HG02798 (cell line): ENCODE results near the gene KRTAP5-7.

Experiments
- ATAC-seq: cut with Tn5 transposase; IDR thresholded peaks from one replicate; pipeline ENCODE4 v1.9.1; 2021; ENCODE audit warnings: mild to moderate bottlenecking; ENCODE audit not compliant: unreplicated experiment, poor library complexity

The KRTAP5-7 gene

DNA sequence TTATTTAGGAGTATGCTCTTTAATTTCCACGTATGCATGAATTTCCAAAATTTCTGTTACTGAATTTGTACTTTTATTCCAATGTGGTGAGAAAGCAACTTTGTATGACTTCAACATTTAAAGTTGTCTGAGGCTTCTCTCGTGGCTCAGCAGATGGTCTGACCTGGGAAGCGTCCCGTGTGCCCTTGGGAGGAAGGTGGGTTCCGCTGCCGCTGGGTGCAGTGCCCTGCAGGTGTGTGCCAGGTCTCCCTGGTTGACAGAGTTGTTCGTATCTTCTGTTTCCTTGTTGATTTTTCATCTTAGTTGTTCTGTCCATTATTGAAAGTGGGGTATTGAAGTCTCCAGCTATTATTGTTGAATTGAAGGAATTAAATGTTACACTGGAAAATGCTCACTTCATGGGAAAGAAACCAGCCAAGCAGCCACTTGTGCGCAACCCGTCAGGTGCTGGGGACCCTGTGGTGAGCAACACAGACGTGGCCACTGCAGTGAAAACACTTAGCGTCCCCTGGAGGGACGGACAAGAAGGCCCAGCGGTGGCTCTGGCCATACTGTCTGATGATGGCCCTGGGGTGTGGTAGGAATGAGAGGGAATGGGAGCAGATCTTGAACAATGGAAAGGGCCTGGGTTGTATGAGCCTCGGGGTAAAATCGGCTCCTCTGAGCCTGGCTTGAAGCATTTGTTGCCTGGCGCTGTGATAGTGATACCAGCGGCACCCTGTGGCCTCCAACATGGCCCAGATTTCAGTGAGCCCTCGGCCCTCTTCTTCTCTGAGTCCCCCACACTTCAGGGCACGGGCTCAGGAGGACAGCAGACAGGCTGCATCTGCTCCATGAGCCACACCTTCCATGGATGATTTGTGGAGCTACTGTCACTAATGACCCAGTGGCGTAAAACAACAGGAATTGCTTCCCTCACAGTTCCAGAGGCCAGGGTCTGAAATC, 31.5 kb upstream of the KRTAP5-7 start:
- ATAC-seq: no peak

DNA sequence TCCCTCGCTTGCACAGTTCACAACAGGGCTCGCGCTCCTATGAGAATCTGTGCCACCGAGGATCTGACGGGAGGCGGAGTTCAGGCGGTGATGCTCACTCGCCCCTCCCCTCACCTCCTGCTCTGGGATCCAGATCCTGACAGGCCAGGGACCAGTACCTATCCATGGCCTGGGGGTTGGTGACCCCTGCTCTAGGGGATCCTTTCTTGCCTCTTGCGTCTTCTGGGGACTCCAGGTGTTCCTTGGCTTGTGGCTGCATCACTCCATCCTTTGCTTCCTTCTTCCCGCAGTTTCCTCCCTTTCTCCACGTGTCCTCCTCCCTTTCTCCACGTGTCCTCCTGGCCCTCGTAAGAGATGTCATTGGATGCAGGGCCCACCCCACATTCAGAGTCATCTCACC, 30.6 kb upstream of the KRTAP5-7 start:
- no peak for ATAC-seq

DNA sequence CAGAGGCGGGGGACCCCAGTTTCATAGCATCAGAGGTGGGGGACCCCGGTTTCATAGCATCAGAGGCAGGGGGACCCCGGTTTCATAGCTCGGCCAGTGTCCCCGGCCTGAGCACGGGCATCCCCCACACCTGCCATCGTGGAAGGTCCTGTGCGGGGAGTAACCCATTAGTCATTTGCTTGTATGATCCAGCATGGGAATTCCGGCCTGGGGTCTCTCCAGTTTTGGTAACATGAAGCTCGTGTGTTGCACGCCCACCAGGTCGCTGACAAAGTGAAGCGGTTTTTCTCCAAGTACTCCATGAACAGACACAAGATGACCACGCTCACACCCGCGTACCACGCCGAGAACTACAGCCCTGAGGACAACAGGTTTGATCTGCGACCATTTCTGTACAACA, 29.0 kb upstream of the KRTAP5-7 start:
- no peak for ATAC-seq

DNA sequence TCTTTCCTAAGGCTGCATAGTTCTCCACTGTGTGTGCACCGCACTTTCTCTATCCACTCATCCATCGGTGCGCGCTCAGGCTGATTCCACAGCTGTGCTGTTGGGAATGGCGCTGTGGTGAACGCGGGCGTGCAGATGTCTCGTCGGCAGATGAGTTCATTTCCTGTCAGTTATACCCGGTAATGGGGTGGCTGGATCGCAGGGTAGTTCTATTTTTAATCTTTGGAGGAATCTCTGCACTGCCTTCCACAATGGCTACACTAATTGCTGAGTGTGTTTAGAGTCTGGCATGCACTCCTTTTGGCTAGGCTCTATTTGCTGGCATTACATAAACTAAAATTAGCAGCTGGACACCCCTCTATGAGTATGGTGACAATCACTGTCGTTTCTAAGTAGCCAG, 27.9 kb upstream of the KRTAP5-7 start:
- no peak for ATAC-seq

DNA sequence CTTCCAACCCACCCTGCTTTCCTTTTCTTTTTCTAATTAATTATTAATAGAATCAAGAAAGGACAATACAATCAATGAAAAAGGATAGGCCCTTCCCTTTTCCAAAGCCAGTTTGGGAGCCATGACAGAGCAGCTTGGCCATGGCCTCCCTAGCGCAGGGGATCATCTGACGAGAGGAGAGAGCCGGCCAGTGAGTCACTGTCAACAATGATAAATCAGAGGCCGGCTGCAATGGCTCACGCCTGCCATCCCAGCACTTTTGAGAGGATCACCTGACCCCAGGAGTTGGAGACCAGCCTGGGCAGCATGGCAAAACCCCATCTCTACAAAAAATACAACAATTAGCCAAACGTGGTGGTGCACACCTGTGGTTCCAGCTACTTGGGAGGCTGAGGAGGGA, 27.5 kb upstream of the KRTAP5-7 start:
- no peak for ATAC-seq

DNA sequence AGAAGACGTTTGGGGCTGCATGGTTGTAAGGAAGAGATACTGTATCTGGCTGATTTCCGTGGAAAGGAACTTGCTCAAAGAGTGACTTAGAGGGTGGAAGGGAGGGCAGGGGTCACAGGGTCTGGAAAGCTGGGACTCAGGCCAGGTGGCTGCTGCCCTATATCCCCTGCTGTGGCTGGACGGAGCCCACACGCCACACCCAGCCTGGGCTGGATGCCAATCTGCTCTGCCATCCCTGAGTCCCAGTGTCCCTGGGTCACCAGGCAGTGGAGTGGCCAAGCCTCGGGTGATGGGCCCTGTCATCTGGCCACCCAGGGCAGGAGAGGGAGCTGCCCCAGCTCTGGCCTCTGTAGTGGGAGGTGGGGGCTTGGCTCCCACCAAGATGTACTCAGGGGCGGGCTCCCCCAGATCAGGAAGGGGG, 26.5 kb upstream of the KRTAP5-7 start:
- ATAC-seq: no peak

DNA sequence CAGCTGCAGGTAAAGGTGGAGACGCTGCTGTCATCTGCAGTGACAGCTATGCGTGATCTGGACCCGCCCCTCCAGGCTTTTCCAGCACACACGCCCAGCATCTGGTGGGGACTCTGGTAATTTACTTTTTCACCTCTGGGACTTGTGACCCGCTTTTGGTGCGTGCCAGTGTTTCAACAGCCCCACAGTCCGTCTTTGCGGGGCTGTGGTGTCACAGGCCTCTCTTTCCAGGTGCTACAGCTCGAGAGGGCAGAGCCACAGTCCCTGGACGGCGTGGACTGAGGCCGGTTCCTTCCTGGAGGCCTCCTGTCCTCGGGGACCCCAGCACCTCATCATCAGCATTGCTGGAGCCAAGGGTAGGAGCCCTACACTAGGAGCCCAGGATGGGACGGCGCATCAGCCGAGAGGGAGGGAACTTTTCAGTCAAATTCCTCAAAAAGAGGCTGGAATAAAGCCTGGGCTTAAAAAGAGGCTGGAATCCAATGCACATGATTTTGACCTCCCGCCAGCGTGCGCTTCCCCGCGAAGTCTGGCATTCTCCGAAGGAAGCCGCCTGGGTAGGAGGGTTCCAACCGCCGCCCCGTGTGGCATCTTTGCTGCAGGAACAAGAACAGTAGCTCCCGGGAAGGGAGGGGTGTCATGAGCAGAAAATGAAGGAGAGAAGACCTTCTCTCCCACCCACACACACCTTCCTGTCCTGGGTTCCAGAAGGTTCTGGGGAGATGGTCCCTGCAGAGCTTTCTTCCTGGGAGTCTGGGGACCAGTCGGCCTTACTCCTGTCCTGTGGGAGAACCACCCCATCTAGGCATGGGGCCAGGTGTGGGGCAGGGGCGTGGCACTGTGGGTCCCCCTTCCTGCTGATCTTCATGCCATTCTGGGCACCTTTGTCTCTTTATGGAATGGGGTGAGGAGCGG, 25.7 kb upstream of the KRTAP5-7 start:
- no peak for ATAC-seq

DNA sequence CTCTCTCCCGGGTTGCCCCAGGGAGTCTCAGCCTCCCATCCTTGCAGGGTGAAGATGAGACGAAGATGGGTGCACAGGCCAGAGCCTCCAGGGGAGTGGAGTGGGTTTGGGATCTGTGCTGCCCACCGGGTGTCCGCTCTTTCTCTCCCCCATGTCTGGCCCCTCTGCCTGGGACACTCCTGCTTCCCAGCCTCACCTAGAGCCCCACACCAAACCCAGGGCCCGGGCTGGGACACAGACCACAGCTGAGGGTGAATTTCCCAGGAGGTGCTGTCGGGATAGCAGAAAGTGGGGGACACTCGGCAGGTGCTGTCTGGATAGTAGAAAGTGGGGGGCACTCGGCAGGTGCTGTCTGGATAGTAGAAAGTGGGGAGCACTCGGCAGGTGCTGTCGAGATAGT, 25.0 kb upstream of the KRTAP5-7 start:
- ATAC-seq: no peak

DNA sequence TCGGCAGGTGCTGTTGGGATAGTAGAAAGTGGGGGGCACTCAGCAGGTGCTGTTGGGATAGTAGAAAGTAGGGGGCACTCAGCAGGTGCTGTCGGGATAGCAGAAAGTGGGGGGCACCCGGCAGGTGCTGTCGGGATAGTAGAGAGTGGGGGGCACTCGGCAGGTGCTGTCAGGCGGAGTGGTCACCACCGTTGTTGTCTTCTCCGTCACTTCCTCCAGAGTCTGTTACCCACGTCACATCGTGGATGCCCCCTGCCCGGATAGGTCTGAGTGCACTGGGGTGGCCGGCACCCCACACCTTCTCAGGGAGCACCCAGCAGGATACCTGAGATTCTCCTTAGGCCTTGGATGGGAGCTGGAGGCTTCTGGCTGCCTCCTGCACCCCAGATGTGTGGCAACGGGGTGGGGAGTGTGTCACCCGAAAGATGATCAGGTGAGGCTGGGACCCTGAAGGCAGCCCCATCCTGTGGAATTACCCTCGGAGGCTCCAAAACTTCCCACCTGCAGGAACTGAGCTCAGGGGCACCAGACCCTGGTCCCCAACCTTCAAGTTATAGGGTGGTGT, 24.1 kb upstream of the KRTAP5-7 start:
- no peak for ATAC-seq

DNA sequence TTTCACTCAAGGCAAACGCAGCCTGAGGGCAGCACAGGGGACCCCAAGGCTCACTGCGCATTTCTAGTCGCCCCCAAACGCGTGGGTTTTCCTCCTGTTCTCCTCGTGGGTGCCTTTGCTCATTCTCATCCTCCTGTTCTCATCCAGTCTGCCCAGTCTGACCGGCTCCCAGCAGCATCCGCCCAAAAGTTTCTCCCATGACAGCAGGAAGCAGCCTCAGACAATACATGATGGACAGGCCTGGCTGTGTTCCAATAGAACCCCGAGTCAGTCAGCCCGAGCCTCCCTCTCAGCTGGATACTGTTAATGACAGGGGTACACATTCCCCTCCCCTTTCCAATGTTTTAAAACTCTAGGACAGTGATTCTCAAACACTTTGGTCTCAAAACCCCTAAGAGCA, 22.5 kb upstream of the KRTAP5-7 start:
- ATAC-seq: no peak

DNA sequence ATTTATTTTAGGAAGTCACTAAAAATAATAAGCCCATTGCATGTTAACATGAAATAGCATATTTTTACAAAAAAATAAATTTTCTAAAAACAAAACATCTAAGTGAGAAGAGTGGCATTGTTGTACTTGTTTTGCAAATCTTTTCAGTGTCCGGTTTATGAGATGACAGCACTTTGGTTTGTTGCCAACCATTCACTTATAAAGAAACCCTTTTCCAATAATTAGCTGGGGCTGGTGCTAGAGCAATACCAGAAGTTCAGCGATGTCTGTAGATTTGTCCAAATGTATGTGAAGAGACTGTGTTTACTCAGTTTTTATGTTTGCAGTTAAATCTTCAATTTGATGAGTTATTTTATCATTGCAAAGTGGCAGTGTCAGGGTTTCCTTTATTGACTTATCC, 22.1 kb upstream of the KRTAP5-7 start:
- ATAC-seq: no peak

DNA sequence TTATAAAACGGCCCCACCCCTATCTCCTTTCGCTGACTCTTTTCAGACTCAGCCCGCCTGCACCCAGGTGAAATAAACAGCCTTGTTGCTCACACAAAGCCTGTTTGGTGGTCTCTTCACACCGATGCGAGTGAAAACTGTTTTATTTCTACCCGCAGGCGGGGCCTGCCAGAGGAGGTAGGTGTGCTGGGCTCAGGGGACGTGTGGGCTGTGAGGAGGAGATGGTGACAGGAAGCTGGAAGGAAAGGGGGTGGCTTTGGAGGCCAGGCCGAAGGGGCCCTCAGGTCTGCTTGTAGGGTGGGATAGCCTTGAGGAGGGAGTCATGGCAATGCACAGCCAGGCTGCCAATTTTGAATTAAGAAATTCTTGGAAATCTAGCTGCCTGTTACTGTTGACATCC, 21.3 kb upstream of the KRTAP5-7 start:
- no peak for ATAC-seq

DNA sequence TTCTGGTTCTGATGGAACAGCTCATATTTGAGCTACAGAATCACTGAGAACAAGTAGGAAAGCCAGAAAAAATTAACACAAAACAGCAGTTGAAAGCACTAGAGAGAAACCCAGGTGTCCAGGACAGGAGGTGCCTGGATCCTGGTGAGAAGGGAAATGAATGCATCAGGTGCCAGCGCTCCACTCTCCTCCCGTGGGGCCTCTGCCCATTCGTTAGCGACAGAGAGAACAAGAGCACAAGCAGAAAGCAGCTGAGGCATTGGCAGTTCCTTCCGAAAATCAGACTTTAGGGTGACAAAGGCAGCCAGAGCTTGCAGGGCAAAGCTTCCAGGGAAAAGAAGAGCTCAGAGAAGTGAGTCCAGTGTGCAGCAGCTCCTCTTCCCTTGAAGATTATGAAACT, 20.0 kb upstream of the KRTAP5-7 start:
- ATAC-seq: no peak

DNA sequence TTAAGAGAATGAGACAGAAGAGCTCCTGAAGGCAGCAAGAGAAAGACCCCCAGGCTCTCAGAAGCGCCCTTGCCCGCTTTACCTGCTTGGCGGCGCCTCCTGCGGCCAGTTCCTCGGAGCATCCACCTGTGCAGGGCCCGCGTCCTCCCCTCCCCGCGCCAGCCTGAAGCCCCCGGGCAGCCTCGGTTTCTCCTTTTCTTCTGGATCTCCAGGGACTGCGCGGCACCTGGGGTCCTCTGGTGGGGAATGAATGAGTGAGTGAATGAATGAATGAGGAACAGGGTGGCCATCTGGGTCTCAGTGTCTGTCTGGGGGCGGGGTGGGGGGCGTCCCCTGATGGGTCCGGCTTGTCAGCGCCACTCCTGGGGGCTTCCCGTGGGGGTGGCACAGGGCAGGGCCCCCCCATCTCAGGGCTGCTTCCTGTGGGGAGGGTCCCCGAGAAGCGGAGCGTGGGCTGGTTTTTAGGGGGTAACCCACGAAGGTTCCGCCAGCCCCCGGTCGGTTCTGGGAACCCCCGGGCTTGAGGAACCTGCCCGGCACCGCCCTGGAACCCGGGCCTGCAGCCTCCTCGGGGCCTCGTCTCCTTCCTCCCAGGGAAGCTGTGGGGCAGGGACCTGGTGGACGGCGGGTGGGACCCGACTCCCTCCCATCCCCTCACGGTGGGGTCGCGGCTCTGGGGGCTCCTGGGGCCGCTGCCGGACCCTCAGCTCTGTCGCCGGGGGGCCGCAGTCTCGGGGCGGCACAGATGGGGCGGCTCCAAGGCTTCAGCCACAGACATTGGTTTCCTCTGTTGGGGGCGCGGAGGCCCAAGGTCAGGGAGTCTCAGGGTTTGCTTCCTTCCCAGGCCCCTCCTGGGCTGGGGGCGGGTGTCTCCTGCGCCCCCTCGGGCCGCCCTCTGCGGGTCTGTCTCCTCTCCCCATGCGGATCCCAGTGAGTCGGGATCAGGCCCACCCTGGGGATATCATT, 8.3 kb upstream of the KRTAP5-7 start:
- no peak for ATAC-seq

DNA sequence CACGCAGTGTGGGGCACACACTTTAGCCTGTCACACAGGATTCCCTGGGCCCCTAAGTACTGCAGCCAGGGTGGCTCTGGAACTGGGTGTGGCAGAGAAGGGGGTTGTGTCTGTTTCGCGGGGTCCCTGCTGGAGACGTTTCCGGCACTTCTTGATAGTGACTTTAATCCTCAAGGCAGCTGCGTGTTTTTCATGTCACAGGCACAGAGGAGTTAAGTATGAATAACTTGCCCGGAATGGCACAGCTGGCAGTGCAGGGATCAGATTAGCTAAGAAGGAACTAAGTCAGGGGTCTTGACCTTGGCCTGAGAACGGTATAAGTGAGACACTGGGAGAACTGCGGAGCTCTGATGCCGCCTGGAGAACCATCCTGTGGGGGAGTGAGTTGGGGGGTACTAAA, 7.5 kb upstream of the KRTAP5-7 start:
- ATAC-seq: no peak

DNA sequence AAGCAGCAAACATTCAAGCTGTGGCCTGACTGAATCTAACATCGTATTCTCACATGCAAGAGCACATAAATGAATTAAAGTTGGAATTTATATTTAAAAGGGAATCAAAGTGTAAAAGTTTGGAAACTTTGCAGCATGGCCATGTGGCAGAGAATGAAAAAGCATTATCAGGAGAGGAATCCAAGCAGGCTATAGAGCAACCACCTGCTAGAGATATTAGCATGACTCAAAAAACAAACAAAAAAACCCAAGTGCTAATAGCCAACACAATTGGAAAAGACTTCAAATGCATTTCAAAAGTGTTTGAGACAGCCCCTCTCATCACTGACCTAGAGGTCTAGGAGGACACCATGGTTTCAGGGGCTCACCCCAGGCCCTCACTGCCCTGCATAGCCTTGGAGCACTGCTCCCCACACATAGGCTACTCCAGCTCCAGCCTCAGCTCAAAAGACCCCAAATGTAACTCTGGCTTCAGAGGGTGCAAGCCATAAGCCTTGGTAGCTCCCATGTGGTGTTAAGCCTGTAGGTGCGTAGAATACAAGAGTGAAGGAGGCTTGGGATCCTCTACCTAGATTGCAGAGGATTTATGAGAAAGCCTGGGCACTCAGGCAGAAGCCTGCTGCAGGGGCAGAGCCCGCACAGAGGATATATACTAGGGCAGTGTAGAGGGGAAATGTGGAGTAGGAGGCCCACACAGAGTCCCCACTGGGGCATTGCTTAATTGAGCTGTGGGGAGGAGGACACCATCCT, 1.7 kb upstream of the KRTAP5-7 start:
- ATAC-seq: no peak

DNA sequence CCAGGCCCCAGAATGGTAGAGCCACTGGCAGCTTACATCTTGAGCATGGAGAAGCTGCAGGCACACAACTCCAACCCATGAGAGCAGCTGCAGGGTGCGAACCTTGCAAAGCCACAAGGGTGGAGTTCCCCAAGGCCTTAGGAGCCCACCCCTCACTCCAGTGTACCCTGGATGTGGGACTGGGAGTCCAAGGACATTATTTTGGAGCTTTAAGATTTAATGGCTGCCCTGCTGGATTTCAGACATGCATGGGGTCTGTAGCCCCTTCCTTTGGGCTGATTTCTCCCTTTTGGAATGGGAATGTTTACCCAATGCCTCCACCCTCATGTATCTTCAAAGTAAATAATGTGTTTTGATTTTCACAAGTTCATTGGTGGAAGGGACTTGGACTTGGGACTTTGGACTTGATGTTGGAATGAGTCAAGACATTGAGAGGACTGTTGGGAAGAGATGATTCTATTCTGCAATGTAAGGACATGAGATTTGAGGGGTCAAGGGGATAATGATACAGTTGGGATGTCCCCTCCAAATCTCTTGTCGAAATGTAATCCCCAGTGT, 1.1 kb upstream of the KRTAP5-7 start:
- ATAC-seq: no peak

DNA sequence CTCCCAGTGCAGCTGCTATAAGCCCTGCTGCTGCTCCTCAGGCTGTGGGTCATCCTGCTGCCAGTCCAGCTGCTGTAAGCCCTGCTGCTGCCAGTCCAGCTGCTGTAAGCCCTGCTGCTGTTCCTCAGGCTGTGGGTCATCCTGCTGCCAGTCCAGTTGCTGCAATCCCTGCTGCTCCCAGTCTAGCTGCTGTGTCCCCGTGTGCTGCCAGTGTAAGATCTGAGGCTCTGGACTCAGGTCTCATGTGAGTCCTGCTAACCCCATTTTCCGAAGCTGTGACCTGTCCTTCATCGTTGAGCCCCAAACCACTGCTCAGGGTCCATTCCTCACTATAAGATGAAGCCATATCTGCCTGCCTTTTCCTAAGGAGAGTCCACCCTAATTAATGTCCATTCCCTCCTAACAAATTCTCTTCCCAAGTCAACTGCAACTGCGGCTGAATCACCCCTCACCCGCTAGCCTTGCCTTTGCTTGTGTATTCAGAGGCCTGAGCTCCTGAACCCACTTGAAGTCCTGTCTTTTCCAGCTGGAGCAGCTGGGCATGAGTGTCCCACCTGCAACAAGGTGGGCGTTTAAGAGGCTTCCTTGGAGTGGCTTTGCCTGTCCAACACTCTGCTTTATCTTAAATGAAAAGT, 626 bp downstream of the KRTAP5-7 start:
- ATAC-seq: no peak
